Caco-2 (cell line): ENCODE results near the gene ASB13. TPM values are rescaled to one million over a fixed set of nuclear protein-coding genes. Genes with fewer than 3 reads are reported as not detected.

Source experiments
- BruUV-seq: library from RNA; stranded (reverse); fragments of 400-500 nt; replicated peaks from 2 replicates; lab custom pipeline; 2021; lab: Mats Ljungman, UMichigan
- CTCF ChIA-PET: fragments of 300-600 bp; sonication (Branson Sonifier 250); formaldehyde crosslinking; loops from one replicate; lab custom pipeline; 2022; ENCODE audit warnings: antibody characterized with exemption; lab: Charles Lee
- POLR2A ChIA-PET: fragments of 300-600 bp; sonication (Branson Sonifier 250); formaldehyde crosslinking; loops from one replicate; lab custom pipeline; 2022; ENCODE audit warnings: antibody characterized with exemption; lab: Charles Lee
- DNase-seq, 2 experiments: peaks; one replicate each; pipeline versions ENCODE4 v3.0.0 to v3.0.0-alpha.2; 2020 to 2022
- H3K27me3 ChIP-seq: replicated peaks from 2 replicates; pipeline ENCODE4 v1.6.0; 2011; ENCODE audit warnings: low read length; ENCODE audit not compliant: control insufficient read depth, insufficient read depth
- H3K36me3 ChIP-seq: 2 replicates; pipeline ENCODE4 v1.5.1; 2011; ENCODE audit warnings: low read length; ENCODE audit not compliant: control insufficient read depth, insufficient read depth
- H3K4me1 ChIP-seq: fragments of 250-450 bp; sonication (Bioruptor Pico); 2 replicates; pipeline ENCODE4 v1.5.1; 2020; ENCODE audit warnings: mild to moderate bottlenecking
- H3K4me3 ChIP-seq: 2 replicates; pipeline ENCODE4 v1.5.1; 2011; ENCODE audit warnings: low read depth, mild to moderate bottlenecking, control low read depth, low read length
- H3K9me3 ChIP-seq: fragments of 250-450 bp; sonication (Bioruptor Pico); 2 replicates; pipeline ENCODE4 v1.5.1; 2020; ENCODE audit warnings: mild to moderate bottlenecking, moderate library complexity
- H3K27ac Mint-ChIP-seq: one replicate; pipeline ENCODE4 v1.8.0; 2022; ENCODE audit warnings: mixed read lengths; ENCODE audit not compliant: unreplicated experiment
- H3K27me3 Mint-ChIP-seq: one replicate; pipeline ENCODE4 v1.8.0; 2022; ENCODE audit warnings: mixed read lengths; ENCODE audit not compliant: insufficient read depth, unreplicated experiment
- H3K36me3 Mint-ChIP-seq: one replicate; pipeline ENCODE4 v1.8.0; 2022; ENCODE audit warnings: mild to moderate bottlenecking, mixed read lengths; ENCODE audit not compliant: insufficient read depth, unreplicated experiment
- H3K4me1 Mint-ChIP-seq: one replicate; pipeline ENCODE4 v1.8.0; 2022; ENCODE audit warnings: low read depth, mixed read lengths; ENCODE audit not compliant: unreplicated experiment
- H3K4me3 Mint-ChIP-seq: one replicate; pipeline ENCODE4 v1.8.0; 2022; ENCODE audit warnings: mild to moderate bottlenecking, moderate library complexity, mixed read lengths; ENCODE audit not compliant: unreplicated experiment
- H3K9me3 Mint-ChIP-seq: one replicate; pipeline ENCODE4 v1.8.0; 2022; ENCODE audit warnings: mixed read lengths; ENCODE audit not compliant: unreplicated experiment
- intact Hi-C: fragments of 100-400 bp; cut with micrococcal nuclease; formaldehyde crosslinking; loops from one replicate; pipeline ENCODE4 v1.10.0; 2022; ENCODE audit not compliant: unreplicated experiment
- total RNA-seq: library from RNA; stranded (reverse); gene quantifications from 2 replicates; pipeline ENCODE4 v1.2.3, GENCODE V29; 2022
- TF ChIP-seq, protein P1 (sequence below), 2 experiments: fragments of 200-600 bp in 1 of 2; IDR thresholded peaks; 1 replicate in 1 of 2; 2 replicates in 1 of 2; pipeline versions ENCODE4 v1.5.1 to v1.8.0; 2011 to 2022; ENCODE audit warnings: antibody characterized with exemption in 1 of 2, control low read depth in 1 of 2, inconsistent platforms in 1 of 2, low read depth in 1 of 2, low read length in 1 of 2, mild to moderate bottlenecking in 1 of 2, moderate library complexity in 1 of 2; ENCODE audit not compliant: insufficient read depth in 1 of 2, severe bottlenecking in 1 of 2, unreplicated experiment in 1 of 2

The ASB13 gene
- total RNA-seq, 1 experiment from 2014 or later, result 44.8 TPM

DNA sequence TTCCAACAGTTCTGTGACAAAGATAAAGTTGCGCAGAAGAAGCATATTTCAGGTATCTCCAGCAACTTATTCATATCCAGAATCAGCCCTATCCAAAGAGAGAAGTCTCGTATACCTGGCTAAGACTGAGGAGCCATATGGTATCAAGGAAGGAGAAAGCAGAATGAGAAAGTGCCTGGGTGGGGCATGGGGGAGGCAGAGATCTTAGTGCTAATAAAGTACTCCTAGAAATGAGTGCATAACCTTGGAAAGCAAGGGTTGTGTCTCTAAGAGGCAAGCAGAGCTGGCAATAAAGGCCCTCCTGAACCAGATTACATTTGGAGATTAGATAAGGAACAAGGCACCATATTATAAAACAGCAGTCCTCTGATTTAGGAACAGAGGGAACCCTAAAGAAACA, 30.9 kb upstream of the ASB13 start:
- ChIA-PET CTCF (no interaction called here), POLR2A (no interaction called here)
- no peak overlapping the region for H3K4me3 Mint-ChIP-seq

DNA sequence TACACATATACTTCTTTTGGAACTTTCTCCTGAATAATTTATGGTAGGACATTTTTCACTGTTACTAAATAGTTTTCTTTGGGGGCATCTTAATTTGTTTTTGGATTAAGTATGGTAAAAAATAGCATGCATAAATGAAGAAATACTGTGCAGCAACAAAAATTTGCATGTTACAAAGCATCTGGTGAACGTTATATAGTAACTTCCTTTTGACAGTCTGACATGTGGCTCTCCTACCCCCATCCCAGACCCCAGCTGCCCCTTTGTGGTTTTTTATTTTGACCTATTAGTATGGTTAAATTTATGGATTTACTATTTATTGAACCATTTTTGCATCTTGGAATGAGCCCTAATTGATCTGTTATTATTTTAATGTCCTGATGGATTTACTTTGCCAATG, 28.2 kb upstream of the ASB13 start:
- DNase-seq, result no peak
- intact Hi-C loops, result no loop called here
- Mint-ChIP-seq H3K4me1 (peaks cover 40% of the 10 kb centered on the region), H3K9me3 (no peaks in the 10 kb centered on the region), H3K4me3 (no peak overlapping the region), H3K27ac (no peak overlapping the region), H3K36me3 (no peaks in the 10 kb centered on the region), H3K27me3 (no peaks in the 10 kb centered on the region)
- Histone ChIP-seq H3K27me3 (no peaks in the 10 kb centered on the region), H3K4me3 (no peak overlapping the region), H3K36me3 (no peaks in the 10 kb centered on the region), H3K9me3 (no peaks in the 10 kb centered on the region), H3K4me1 (peaks cover 15% of the 10 kb centered on the region)
- TF ChIP-seq, protein P1, sequence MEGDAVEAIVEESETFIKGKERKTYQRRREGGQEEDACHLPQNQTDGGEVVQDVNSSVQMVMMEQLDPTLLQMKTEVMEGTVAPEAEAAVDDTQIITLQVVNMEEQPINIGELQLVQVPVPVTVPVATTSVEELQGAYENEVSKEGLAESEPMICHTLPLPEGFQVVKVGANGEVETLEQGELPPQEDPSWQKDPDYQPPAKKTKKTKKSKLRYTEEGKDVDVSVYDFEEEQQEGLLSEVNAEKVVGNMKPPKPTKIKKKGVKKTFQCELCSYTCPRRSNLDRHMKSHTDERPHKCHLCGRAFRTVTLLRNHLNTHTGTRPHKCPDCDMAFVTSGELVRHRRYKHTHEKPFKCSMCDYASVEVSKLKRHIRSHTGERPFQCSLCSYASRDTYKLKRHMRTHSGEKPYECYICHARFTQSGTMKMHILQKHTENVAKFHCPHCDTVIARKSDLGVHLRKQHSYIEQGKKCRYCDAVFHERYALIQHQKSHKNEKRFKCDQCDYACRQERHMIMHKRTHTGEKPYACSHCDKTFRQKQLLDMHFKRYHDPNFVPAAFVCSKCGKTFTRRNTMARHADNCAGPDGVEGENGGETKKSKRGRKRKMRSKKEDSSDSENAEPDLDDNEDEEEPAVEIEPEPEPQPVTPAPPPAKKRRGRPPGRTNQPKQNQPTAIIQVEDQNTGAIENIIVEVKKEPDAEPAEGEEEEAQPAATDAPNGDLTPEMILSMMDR (IDR thresholded peaks at IDR 0.05; ENCODE audit: insufficient read depth in 1 of 2, low read depth in 1 of 2, low read length in 1 of 2, severe bottlenecking in 1 of 2, unreplicated experiment in 1 of 2), result no peak
- CTCF ChIA-PET, result interaction anchor here (1.1 kb wide), 1 partner anchor 65 kb away, joined by 4 read pairs; no protein-coding TSS in a partner anchor
- POLR2A ChIA-PET, result no interaction called here
- no TSS peak for BruUV-seq

More for the DNA sequence above, 30.9 kb upstream of the ASB13 start:
- H3K9me3 Mint-ChIP-seq, result no peaks in the 10 kb centered on the region
- no peak for DNase-seq
- Histone ChIP-seq H3K27me3 (no peaks in the 10 kb centered on the region), H3K4me3 (no peak overlapping the region), H3K36me3 (no peaks in the 10 kb centered on the region), H3K9me3 (no peaks in the 10 kb centered on the region), H3K4me1 (peaks cover 15% of the 10 kb centered on the region)
- no peaks in the 10 kb centered on the region for H3K27me3 Mint-ChIP-seq
- intact Hi-C loops, result no loop called here
- TF ChIP-seq, protein P1 (IDR thresholded peaks at IDR 0.05; ENCODE audit: insufficient read depth in 1 of 2, low read depth in 1 of 2, low read length in 1 of 2, severe bottlenecking in 1 of 2, unreplicated experiment in 1 of 2), result no peak
- H3K4me1 Mint-ChIP-seq, result peaks cover 32% of the 10 kb centered on the region
- no peaks in the 10 kb centered on the region for H3K36me3 Mint-ChIP-seq
- no TSS peak for BruUV-seq
- H3K27ac Mint-ChIP-seq, result no peak overlapping the region

DNA sequence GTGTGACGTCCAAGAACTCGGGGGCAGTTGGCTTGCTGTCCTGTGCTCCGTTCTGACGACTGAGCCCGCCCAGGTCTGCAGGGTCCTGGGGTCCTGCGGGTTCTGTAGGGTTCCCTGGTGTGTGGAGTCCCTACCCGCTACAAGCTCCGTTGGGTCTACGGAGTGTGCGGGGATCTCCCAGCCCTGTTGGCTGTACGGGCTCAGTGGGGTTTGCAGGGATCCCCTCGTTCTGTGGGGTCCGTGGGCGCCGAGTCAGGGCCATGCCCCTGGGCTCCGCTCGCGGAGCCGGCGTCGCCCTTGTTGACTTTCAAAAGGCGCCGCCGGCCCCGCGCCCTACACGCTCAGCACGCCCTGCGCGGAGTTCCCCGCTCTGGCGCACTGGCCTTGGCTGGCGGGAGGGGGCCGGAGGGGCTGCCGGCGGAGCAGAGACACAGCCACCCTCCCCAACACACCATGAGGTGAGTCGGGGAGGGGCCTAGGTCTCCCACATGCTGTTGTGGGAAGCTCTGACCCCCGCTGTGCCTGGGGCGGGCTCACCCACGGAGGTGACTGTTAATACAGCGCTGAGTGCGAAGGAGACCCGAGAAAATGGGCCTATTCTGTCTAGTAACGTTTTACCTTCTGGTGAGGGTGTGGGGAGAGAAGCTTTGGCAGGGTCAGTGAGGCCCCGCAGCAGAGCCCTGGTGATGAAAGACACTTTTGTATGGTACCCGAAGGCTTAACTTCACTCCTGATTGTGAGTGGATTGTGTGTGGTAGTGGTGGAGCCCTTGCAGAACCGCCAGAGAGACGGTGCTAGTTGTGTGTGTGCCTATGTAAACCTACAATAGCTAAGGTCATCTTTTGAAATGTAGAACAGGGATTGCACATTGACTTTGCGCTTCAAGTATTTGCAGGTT, 26.3 kb upstream of the ASB13 start:
- Histone ChIP-seq H3K9me3 (no peaks in the 10 kb centered on the region), H3K36me3 (no peaks in the 10 kb centered on the region; the same call in 1 of the 2 replicates), H3K27me3 (no peaks in the 10 kb centered on the region), H3K4me1 (peaks cover 11% of the 10 kb centered on the region), H3K4me3 (peak overlapping the region; percentile 49)
- H3K27ac Mint-ChIP-seq, result peak overlapping the region; percentile 65
- H3K4me1 Mint-ChIP-seq, result peaks cover 34% of the 10 kb centered on the region
- ChIA-PET POLR2A (interaction anchor here (0.5 to 1.9 kb wide), 2 partner anchors 8 to 100 kb away, joined by 5 to 8 read pairs; partner anchors contain the start of gene TASOR2), CTCF (no interaction called here)
- peak in 1 of 2 experiments; percentile 57 for DNase-seq
- intact Hi-C loops, result no loop called here
- BruUV-seq, result no TSS peak
- no peaks in the 10 kb centered on the region for H3K9me3 Mint-ChIP-seq
- H3K36me3 Mint-ChIP-seq, result peaks cover 12% of the 10 kb centered on the region
- TF ChIP-seq, protein P1 (IDR thresholded peaks at IDR 0.05; ENCODE audit: insufficient read depth in 1 of 2, low read depth in 1 of 2, low read length in 1 of 2, severe bottlenecking in 1 of 2, unreplicated experiment in 1 of 2), result no peak
- H3K27me3 Mint-ChIP-seq, result no peaks in the 10 kb centered on the region
- peak overlapping the region; percentile 63 for H3K4me3 Mint-ChIP-seq
